GM23248 (cell line): ENCODE measurements around the gene ZNF280A. TPM values are rescaled to one million over a fixed set of nuclear protein-coding genes. Genes with fewer than 3 reads are reported as not detected.

Source experiments
- DNase-seq: peaks from one replicate; pipeline ENCODE4 v3.0.0-alpha.2; 2015
- H2AFZ ChIP-seq: fragments of 200-600 bp; sonication (generic); 2 replicates; pipeline ENCODE4 v1.6.1; 2016; ENCODE audit warnings: antibody characterized with exemption
- H3F3A ChIP-seq: fragments of 200-600 bp; sonication (generic); 2 replicates; pipeline ENCODE4 v1.6.1; 2016; ENCODE audit warnings: mild to moderate bottlenecking, antibody characterized with exemption, mixed run types; ENCODE audit not compliant: insufficient read depth
- H3K27ac ChIP-seq: fragments of 200-600 bp; sonication (generic); 2 replicates; pipeline ENCODE4 v1.5.1; 2016; ENCODE audit warnings: mild to moderate bottlenecking
- H3K27me3 ChIP-seq: fragments of 200-600 bp; sonication (generic); replicated peaks from 2 replicates; pipeline ENCODE4 v1.6.1; 2016; ENCODE audit warnings: mild to moderate bottlenecking; ENCODE audit not compliant: insufficient read depth
- H3K36me3 ChIP-seq: fragments of 200-600 bp; sonication (generic); 2 replicates; pipeline ENCODE4 v1.6.1; 2016; ENCODE audit warnings: low read depth, mild to moderate bottlenecking
- H3K4me1 ChIP-seq: fragments of 200-600 bp; sonication (generic); 2 replicates; pipeline ENCODE4 v1.6.1; 2016; ENCODE audit warnings: mild to moderate bottlenecking; ENCODE audit not compliant: insufficient read depth
- H3K4me2 ChIP-seq: fragments of 200-600 bp; sonication (generic); one replicate; pipeline ENCODE4 v1.6.1; 2016; ENCODE audit warnings: mild to moderate bottlenecking; ENCODE audit not compliant: unreplicated experiment
- H3K4me3 ChIP-seq: fragments of 200-600 bp; sonication (generic); 2 replicates; pipeline ENCODE4 v1.5.1; 2016; ENCODE audit warnings: mild to moderate bottlenecking
- H3K79me2 ChIP-seq: fragments of 200-600 bp; sonication (generic); 2 replicates; pipeline ENCODE4 v1.6.1; 2016; ENCODE audit warnings: mild to moderate bottlenecking; ENCODE audit not compliant: insufficient read depth
- H3K9ac ChIP-seq: fragments of 200-600 bp; sonication (generic); 2 replicates; pipeline ENCODE4 v1.6.1; 2016; ENCODE audit warnings: mild to moderate bottlenecking
- H3K9me2 ChIP-seq: fragments of 200-600 bp; sonication (generic); 2 replicates; pipeline ENCODE4 v1.6.1; 2016; ENCODE audit warnings: mixed run types, mild to moderate bottlenecking, moderate library complexity; ENCODE audit not compliant: insufficient read depth
- H3K9me3 ChIP-seq: fragments of 200-600 bp; sonication (generic); one replicate; pipeline ENCODE4 v1.6.1; 2017; ENCODE audit warnings: low read depth
- H4K20me1 ChIP-seq: fragments of 200-600 bp; sonication (generic); 2 replicates; pipeline ENCODE4 v1.6.0; 2016; ENCODE audit not compliant: insufficient read depth
- EZH2 ChIP-seq: fragments of 200-600 bp; sonication (generic); IDR thresholded peaks from 2 replicates; pipeline ENCODE4 v1.6.1; 2018; ENCODE audit warnings: antibody characterized with exemption, mild to moderate bottlenecking; ENCODE audit not compliant: insufficient read depth, poor library complexity, severe bottlenecking
- EZH2phosphoT487 ChIP-seq: fragments of 200-600 bp; sonication (generic); IDR thresholded peaks from 2 replicates; pipeline ENCODE4 v1.6.1; 2018; ENCODE audit warnings: antibody characterized with exemption, moderate library complexity, mild to moderate bottlenecking, low read depth; ENCODE audit not compliant: insufficient read depth
- WGBS, 2 experiments: methylation state at CpG; one replicate each; pipeline ENCODE4 v1.1.6; 2015 to 2017; ENCODE audit warnings: low lambda C conversion rate in 2 of 2, low coverage in 1 of 2; ENCODE audit errors: missing lambda C conversion rate in 2 of 2; 5-methylcytosine and 5-hydroxymethylcytosine counted together
- in situ Hi-C: fragments of 300-500 bp; cut with MboI; formaldehyde crosslinking; loops from 2 replicates; pipeline ENCODE4 v1.15.0; 2020
- polyA plus RNA-seq: library from polyadenylated mRNA; unstranded; fragments of >200 nt; fragmentation: Nextera tagmentation; extraction: Ambion mirVana; gene quantifications from 2 replicates; pipeline ENCODE4 v1.2.1, GENCODE V29; 2016
- total RNA-seq: library from RNA; depleted of rRNA; stranded (reverse); fragments of >200 nt; shearing (Covaris generic); gene quantifications from 2 replicates; pipeline ENCODE4 v1.2.3, GENCODE V29; 2014; rRNA removed

The ZNF280A gene
- total and polyA plus RNA-seq, 2 experiments from 2014 or later: not detected

DNA sequence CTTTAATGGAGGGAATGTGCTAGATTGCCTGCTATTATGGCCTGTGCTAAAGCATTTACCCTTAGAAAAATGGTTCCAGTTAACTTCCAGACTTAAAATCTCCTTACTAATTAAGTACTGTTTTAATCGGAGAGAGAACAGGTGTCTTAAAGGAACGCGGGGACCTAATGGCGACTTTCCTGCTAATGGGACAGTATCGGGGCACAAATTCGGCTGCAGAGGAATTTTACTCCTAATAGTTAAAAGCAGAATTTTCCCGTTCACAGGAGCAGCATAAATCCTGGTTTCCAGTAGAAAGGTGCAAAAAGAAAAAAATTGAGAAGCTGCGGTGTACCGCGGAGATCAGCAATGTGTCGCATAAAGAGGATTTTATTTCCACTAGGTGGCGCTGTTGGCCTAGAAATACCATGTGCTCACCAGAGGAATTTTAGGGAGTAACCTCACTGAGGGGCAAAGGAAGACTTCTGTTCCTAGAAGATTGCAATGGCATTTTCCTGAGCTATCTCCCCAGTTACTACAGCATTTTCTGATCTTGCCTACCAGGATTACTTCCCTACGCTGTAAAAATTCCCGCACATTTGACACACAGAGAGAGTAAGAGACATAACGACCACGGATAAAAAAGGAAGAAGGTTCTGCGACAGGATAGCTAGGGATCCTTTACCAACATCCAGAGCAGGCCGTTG lies 56.1 kb downstream of the ZNF280A start:
- Histone ChIP-seq H3K9me3 (no peaks in the 10 kb centered on the region), H3K4me2 (no peak overlapping the region), H3K36me3 (no peaks in the 10 kb centered on the region), H3K4me3 (no peak overlapping the region), H3K9me2 (no peaks in the 10 kb centered on the region), H4K20me1 (no peaks in the 10 kb centered on the region), H3K79me2 (no peaks in the 10 kb centered on the region), H3K27ac (no peak overlapping the region), H3K4me1 (no peaks in the 10 kb centered on the region), H3F3A (no peaks in the 10 kb centered on the region), H3K9ac (no peak overlapping the region), H2AFZ (no peak overlapping the region; the same call in 1 of the 2 replicates), H3K27me3 (peaks cover 15% of the 10 kb centered on the region)
- DNase-seq: peak; percentile 63
- WGBS, 2 experiments: 27 to 30% methylated on average over 18 of the region's 18 CpGs
- no peak for TF ChIP-seq EZH2
- TF ChIP-seq EZH2phosphoT487: no peak
- in situ Hi-C loops: no loop called here

Other genes starting within 250 kb of the ZNF280A start
- under 0.01 and 0.11 TPM in 2 replicates for gene ZNF280B, start 11.5 kb downstream of the ZNF280A start, total RNA-seq
- 0.45 and 0.57 TPM in 2 replicates for gene ZNF280B, start 11.5 kb downstream of the ZNF280A start, polyA plus RNA-seq
- gene PRAME, start 39.0 kb upstream of the ZNF280A start, total RNA-seq: not detected in 2 replicates
- not detected in 2 replicates for gene PRAME, start 39.0 kb upstream of the ZNF280A start, polyA plus RNA-seq
- not detected in 2 replicates for gene GGTLC2, start 124.3 kb upstream of the ZNF280A start, total RNA-seq
- not detected in 2 replicates for gene GGTLC2, start 124.3 kb upstream of the ZNF280A start, polyA plus RNA-seq